ENCODE measurements around the gene HPN.

HPN gene

DNA sequence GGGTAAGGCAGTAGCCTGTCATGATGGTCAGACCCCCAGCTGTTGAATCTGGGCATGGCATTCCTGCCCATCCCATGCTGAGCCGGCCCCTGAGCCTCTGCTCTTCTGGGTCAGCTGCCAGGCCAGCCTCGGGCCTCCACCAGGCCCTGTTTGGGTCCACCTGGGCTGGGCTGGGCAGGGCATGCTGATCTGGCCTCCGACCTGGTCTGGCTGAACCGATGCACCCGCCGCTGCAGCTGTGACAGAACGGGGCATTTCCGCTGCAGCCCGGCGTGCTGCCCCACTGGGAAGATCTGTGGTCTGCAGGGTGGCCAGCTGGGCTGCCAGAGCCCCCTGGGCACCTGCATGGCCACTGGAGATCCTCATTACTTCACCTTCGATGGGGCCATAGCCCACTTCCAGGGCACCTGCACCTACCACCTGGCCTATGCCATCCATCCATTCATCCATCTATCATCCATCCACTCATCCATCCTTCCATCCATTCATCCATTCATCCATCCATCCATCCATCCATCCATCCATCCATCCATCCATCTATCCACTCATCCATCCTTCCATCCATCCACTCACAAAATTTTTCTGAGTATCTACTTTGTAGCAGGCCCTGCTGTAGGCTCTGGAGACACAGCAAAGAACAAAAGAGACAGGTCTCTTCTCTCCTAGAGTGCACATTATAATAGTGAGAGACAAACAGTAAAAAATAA, 52.6 kb downstream of the HPN start:
- ChIA-PET CTCF (interaction anchor here (0.6 kb wide), 1 partner anchor 42 kb away, joined by 5 read pairs; no protein-coding TSS in a partner anchor), POLR2A (ENCODE audit: low non-redundant PET) (no interaction called here)
- DNase-seq (ENCODE audit: low spot score) = no peak
- peak overlapping the region; percentile 9; the same call in 1 of the 2 replicates for H3K27ac ChIP-seq
- TF ChIP-seq, protein P1, sequence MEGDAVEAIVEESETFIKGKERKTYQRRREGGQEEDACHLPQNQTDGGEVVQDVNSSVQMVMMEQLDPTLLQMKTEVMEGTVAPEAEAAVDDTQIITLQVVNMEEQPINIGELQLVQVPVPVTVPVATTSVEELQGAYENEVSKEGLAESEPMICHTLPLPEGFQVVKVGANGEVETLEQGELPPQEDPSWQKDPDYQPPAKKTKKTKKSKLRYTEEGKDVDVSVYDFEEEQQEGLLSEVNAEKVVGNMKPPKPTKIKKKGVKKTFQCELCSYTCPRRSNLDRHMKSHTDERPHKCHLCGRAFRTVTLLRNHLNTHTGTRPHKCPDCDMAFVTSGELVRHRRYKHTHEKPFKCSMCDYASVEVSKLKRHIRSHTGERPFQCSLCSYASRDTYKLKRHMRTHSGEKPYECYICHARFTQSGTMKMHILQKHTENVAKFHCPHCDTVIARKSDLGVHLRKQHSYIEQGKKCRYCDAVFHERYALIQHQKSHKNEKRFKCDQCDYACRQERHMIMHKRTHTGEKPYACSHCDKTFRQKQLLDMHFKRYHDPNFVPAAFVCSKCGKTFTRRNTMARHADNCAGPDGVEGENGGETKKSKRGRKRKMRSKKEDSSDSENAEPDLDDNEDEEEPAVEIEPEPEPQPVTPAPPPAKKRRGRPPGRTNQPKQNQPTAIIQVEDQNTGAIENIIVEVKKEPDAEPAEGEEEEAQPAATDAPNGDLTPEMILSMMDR (conservative IDR thresholded peaks at IDR 0.05; ENCODE audit: low read depth) = no peak

DNA sequence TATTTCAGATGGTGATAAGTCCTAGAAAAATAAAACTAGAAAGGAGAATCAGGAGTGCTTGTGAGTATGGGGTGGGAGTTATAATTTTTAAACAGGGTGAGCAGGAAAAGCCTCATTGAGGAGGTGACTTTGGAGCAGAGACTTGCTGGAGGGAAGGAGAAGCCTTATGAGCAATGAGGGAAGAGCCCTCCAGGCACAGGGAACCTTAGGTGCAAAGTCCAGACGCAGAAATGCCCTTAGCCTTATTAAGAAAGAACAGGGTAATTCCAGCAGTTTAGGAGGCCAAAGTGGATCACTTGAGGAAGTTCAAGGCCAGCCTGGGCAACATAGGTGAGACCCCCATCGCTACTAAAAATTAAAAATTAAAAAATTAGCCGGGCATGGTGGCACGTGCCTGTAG, 53.1 kb downstream of the HPN start:
- peak overlapping the region; percentile 30 for H3K27ac ChIP-seq
- TF ChIP-seq, protein P1 (conservative IDR thresholded peaks at IDR 0.05; ENCODE audit: low read depth) = no peak
- ChIA-PET CTCF (no interaction called here), POLR2A (ENCODE audit: low non-redundant PET) (no interaction called here)
- DNase-seq (ENCODE audit: low spot score) = no peak

DNA sequence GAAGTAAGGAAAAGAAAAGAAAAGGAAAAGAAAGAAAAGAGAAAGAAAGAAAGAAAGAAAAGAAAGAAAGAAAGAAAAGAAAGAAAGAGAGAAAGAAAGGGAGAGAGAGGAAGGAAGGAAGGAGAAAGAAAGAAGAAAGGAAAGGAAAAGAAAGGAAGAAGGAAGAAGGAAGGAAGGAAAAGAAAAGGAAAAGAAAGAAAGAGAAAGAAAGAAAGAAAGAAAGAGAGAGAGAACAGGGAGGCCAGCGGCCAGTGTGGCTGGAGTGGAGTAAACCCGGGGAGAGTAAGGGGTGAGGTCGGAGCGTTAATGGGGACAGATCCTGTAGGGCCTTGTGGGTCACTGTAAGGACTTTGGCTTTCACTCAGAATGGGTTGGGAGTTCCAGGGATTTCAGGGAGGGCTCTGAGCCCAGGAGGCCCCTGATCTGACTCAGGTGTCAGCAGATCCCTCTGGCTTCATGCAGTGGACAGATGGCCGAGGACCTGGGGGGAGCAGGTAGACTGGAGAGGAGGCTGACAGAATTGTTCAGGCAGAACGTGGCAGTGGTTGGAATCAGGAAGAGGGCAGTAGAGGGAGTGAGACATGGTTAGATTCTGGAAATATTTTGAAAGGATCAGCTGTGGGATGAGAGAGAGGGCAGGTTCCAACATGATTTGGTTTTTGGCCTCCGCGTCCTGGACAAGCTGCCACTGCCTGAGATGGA, 54.3 kb downstream of the HPN start:
- CTCF ChIA-PET = interaction anchor here (0.5 to 1.4 kb wide), 5 partner anchors 22 to 90 kb away, joined by 3 to 6 read pairs (median 3); partner anchors contain the start of gene LGI4
- TF ChIP-seq, protein P1 (conservative IDR thresholded peaks at IDR 0.05; ENCODE audit: low read depth) = no peak
- POLR2A ChIA-PET (ENCODE audit: low non-redundant PET) = no interaction called here
- DNase-seq (ENCODE audit: low spot score) = peak; percentile 82
- peak overlapping the region; percentile 92 for H3K27ac ChIP-seq

DNA sequence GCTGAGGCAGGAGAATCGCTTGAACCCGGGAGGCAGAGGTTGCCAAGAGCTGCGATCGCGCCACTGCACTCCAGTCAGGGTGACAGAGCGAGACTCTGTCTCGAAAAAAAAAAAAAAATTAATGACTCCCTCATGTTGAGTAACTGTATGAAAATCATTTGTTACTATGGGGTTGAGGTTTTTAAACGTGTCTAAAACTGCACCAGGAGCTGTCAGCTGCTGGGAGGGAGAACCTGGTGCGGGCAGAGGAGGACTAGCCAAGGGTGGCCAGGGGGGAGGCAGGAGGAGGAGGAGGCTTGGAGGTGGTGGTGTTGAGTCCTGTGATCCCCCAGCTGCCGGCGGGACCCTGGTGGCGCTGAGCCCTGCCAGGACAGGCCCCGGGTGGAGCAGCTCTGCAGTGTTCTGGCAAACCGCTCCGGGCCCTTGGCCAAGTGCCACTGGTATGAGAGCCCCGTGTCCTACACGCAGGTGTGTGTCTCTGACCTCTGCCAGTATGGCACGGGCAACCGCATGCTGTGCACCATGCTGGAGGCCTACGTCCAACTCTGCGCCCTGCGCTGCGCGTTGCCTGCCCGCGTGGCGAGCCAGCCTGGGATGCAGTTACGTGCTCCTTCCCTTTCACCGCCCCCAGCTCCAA, 57.0 kb downstream of the HPN start:
- peak; percentile 59 for DNase-seq (ENCODE audit: low spot score)
- CTCF ChIA-PET = interaction anchor here (0.6 to 3.1 kb wide), 3 partner anchors 16 to 32 kb away, joined by 3 to 16 read pairs (median 4); partner anchors contain the start of gene FXYD3
- POLR2A ChIA-PET (ENCODE audit: low non-redundant PET) = no interaction called here
- TF ChIP-seq, protein P1 (conservative IDR thresholded peaks at IDR 0.05; ENCODE audit: low read depth) = no peak
- H3K27ac ChIP-seq = peak overlapping the region; percentile 92

DNA sequence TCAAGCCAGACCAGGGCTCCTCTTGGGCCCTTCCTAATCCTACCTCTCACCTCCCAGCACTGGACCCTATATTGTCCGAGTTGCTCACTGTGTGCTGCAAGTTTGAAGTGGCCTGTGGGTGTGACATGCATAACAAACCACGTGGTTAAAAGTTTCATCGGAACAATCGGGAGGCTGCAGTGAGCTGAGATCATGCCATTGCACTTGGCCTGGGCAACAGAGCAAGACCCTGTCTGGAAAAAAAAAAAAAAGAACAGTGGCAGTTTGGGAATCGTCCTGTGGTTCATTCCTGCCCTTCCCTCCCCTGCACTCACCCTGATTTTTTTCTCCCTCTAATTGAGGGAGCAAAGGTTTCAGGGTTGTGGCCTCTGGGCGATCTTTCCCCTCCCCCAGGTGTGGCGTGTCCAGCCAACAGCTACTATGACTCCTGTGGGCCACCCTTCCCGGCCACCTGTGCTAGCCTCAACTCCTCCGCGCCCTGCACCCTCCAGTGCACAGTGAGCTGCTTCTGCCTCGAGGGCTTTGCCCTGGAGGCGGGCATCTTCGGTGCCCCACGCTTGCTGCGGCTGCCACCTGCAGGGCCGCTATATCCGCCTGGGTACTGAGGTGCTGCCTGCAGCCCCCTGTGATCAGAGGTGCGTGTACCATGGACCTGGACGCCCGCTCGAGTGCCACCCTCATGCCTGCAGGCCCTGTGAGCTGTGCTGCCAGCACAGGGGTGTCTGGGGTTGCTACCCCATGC, 57.8 kb downstream of the HPN start:
- CTCF ChIA-PET = interaction anchor here (3.1 kb wide), 1 partner anchor 16 kb away, joined by 16 read pairs; the partner anchor contains the start of gene FXYD3
- no peak for DNase-seq (ENCODE audit: low spot score)

More for the DNA sequence above, 57.8 kb downstream of the HPN start:
- H3K27ac ChIP-seq = peak overlapping the region; percentile 92
- POLR2A ChIA-PET (ENCODE audit: low non-redundant PET) = no interaction called here
- TF ChIP-seq, protein P1 (conservative IDR thresholded peaks at IDR 0.05; ENCODE audit: low read depth) = no peak
